T follicular helper cell (primary cell): ENCODE results near the gene IDE.
"Not testable (repeated sequence)": the region's sequence is repeated elsewhere in the genome, so short reads cannot be mapped to it uniquely, and the experiment has no call there.

Experiments
- DNase-seq: peaks from one replicate; pipeline ENCODE4 v3.0.0-alpha.2; 2020; ENCODE audit warnings: low read depth

The IDE gene

GRCh38 chr10:92490387-92490786 lies 83.5 kb downstream of the IDE start:
- DNase-seq, result no peak

GRCh38 chr10:92486637-92487036 lies 87.3 kb downstream of the IDE start:
- DNase-seq, result no peak

- no peak for DNase-seq
These were observed 90.4 kb downstream of the IDE start for GRCh38 chr10:92483539-92483938.

DNA sequence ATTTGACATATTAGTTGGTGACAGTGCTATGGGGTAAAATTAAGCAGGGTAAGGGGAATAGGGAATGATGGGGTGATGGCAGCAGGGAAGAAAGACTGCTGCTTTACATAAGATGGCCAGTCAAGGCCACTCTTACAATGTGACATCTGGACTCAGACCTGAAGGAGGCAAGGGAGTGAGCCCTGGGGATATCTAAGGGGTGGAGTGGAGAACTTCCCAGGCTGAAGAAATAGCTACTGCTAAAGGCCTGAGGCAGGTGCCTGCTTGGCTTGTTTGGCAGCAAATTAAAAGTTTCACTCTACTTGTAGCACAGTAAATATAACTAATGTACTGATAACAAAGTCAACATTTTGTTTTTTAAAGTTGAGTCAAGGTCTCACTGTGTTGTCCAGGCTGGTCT lies 93.5 kb downstream of the IDE start:
- DNase-seq, result no peak

DNA sequence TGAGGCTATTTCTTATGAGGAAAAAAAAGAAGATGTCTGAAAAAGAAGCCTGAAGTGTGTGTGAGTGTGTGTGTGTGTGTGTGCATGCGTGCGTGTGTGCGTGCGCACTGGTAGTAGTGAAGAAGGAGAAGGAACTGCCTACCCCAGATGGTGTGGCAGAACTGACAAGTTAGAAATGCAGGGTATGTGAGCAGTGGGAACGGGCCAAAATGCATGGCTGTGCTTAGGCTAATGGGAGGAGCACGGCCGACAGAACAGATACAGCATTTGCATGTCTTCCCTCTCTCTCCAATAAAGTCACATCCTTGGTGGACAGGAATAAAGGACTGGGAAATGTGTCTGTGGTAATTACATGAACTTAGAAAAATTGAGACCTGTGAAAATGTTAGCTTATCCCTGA lies 94.3 kb downstream of the IDE start:
- DNase-seq, result no peak

- DNase-seq, result no peak
These were observed 95.4 kb downstream of the IDE start for GRCh38 chr10:92478536-92478935.

- no peak for DNase-seq
These were observed 98.5 kb downstream of the IDE start for GRCh38 chr10:92475357-92475868.

DNA sequence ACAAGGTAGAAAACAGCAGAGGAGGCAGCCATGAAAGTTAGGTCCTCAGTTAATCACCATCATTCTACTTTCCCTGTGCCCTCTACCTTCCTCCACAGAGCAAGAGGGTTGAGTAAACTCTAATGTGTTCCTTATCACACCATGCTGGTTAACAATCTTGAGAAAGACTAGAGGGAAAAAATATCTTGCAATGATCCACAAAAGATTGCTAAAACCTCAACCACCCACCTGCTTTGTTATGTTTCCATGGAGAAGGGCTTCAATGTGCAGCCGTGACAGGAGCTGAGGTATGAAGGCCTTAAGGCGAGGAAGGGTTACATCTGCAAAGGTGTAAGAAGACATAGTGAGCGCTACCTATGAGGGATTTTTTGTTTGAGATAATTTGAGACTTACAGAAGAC lies 103.9 kb downstream of the IDE start:
- no peak for DNase-seq

GRCh38 chr10:92464364-92464763 lies 109.5 kb downstream of the IDE start:
- no peak for DNase-seq

GRCh38 chr10:92463582-92463981 lies 110.3 kb downstream of the IDE start:
- no peak for DNase-seq

GRCh38 chr10:92454955-92455354 lies 118.9 kb downstream of the IDE start:
- not testable (repeated sequence) for DNase-seq

- no peak for DNase-seq
These were observed 121.6 kb downstream of the IDE start for GRCh38 chr10:92452313-92452712.

GRCh38 chr10:92451431-92451830 lies 122.5 kb downstream of the IDE start:
- no peak for DNase-seq

DNA sequence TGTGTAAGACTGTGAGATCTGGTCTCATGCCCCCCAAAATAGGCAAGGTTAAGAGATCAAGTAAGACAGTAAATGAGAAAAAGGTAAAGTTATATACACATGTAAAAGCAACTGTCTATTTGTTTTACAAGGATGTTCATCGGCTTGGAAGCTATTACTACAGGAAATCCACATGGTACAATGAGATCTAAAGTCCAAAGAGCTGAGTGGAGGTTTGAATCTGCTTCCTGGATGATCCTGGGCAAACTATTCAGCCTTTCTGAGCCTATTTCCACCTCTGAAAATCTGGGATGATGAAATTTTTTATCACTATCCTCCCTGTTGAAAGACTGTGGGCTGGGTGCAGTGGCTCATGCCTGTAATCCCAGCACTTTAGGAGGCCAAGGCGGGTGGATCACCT lies 123.0 kb downstream of the IDE start:
- DNase-seq, result no peak

DNA sequence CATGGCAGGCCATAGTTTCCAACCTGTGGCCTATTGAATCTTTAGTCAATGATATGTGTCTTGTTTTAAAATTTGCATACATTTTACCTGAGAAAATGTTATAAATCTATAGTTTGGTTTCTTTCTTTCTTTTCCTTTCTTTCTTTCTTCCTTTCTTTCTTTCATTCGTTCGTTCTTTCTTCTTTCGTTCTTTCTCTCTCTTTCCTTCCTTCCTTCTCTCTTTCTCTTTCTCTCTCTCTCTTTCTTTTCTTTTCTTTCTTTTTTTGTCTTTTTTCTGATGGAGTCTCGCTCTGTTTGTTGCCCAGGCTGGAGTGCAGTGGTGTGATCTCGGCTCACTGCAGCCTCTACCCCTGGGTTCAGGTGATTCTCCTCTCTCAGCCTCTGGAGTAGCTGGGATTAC lies 133.3 kb downstream of the IDE start:
- DNase-seq, result no peak

DNA sequence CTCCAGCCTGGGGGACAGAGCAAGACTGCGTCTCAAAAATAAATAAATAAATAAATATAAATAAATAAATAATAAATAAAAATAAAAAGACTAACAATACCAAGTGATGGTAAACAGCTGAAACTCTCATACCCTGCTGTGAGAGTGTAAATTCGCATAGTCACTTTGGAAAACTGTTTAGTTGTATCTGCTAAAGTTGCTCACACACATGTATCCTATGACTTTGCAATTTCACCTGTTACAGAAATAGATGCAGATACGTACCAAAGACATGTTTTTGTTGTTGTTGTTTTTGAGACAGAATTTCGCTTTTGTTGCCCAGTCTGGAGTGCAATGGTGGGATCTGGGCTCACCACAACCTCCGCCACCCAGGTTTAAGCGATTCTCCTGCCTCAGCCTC lies 135.7 kb downstream of the IDE start:
- DNase-seq, result no peak

DNA sequence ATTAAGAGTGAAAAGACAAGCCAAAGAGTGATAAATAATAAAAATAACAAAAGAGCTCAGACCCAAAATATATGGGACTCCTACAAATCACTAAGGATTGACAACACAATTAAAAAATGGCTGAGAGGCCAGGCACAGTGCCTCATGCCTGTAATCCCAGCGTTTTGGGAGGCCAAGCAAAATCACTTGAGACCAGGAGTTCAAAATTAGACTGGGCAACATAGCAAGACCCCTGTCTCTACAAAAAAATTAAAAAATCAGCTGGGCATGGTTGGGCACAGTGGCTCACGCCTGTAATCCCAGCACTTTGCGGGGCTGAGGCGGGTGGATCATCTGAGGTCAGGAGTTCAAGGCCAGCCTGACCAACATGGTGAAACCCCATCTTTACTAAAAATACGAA lies 137.3 kb downstream of the IDE start:
- no peak for DNase-seq

DNA sequence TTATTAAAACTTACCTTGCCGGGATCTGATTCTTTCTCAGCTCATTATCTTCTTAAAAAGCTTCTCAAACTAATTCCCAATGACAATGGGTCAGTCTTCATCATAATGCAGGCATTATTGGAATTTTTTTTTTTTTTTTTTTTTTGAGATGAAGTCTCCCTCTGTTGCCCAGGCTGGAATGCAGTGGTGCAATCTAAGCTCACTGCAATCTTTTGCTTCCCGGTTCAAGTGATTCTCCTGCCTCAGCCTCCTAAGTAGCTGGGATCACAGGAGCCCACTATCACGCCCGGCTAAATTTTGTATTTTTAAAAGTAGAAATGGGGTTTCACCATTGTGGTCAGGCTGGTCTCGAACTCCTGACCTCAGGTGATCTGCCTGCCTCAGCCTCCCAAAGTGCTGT lies 137.8 kb downstream of the IDE start:
- DNase-seq, result not testable (repeated sequence)

GRCh38 chr10:92434385-92434784 lies 139.5 kb downstream of the IDE start:
- DNase-seq, result no peak

- no peak for DNase-seq
These were observed 141.3 kb downstream of the IDE start for GRCh38 chr10:92432596-92432995.

GRCh38 chr10:92430103-92430502 lies 143.8 kb downstream of the IDE start:
- DNase-seq, result no peak

GRCh38 chr10:92421550-92421949 lies 152.3 kb downstream of the IDE start:
- no peak for DNase-seq

DNA sequence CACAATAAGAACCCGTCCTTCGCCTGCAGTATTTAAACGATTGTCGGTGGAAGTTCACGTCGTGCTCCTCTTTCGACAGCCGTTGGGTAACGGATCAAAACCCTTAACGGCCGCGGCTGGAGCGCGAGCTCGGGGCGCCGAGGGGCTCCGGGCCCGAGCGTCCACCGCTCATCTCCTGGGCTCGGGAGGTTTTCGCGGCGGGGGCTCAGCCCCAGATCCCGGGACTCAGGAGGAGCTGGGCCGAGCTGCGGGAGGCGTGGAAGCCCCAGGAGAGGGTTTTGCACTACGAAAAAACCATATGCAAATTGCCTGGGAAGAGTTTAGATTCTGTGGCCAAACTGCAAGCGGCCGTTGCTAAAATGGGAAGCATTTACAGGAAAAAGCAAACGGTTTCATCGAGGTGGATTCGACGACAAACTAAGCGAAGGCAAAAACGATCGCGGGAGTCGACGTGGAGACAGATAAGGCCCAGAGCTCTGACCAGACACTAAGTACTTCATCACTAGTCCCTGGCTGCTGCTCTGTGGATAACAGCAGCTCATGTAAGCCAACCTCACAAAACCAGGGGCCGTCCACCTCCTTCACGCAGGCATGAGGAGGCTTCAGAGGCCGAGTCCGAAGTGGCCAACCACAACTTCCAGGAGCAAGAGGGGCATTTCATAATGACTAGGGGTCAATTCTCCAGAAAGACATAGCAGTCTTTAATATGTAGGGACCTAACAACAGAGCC lies 153.2 kb downstream of the IDE start:
- no peak for DNase-seq
